ENCODE results near the gene ZFPM1.

GRCh38 chr16:88424587-88425235, 28.4 kb upstream of the ZFPM1 start:
- no peak for TF ChIP-seq EZH2 (IDR thresholded peaks at IDR 0.05)
- no peak for TF ChIP-seq POLR2AphosphoS5 (IDR thresholded peaks at IDR 0.05; ENCODE audit: borderline replicate concordance, low read depth, low read length)
